HL-60/S4 treated with phorbol 12-myristate 13-acetate at 8.2 ng/mL for 4 days and 3 days (cell line): ENCODE measurements around the gene SH3BP4.

Source experiments
- in situ Hi-C: fragments of 300-500 bp; cut with MboI; formaldehyde crosslinking; loops from 2 replicates; pipeline ENCODE4 v1.15.0; 2022; ENCODE audit warnings: low sequenced_read_pairs

The SH3BP4 gene

DNA sequence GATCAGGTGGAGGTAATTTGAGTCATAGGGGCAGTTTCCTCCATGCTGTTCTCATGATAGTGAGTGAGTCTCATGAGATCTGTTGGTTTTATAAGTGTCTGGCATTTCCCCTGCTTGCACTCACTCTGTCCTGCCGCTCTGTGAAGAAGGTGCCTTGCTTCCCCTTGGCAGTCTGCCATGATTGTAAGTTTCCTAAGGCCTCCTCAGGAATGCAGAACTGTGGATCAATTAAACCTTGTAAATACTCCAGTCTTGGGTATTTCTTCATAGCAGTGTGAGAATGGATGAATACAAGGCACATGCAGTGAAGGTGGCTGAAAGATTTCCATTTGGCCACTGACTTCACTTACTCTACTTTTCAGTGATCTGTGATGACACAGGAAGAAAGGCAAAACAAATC lies 133.7 kb downstream of the SH3BP4 start:
- in situ Hi-C loops: no loop called here

DNA sequence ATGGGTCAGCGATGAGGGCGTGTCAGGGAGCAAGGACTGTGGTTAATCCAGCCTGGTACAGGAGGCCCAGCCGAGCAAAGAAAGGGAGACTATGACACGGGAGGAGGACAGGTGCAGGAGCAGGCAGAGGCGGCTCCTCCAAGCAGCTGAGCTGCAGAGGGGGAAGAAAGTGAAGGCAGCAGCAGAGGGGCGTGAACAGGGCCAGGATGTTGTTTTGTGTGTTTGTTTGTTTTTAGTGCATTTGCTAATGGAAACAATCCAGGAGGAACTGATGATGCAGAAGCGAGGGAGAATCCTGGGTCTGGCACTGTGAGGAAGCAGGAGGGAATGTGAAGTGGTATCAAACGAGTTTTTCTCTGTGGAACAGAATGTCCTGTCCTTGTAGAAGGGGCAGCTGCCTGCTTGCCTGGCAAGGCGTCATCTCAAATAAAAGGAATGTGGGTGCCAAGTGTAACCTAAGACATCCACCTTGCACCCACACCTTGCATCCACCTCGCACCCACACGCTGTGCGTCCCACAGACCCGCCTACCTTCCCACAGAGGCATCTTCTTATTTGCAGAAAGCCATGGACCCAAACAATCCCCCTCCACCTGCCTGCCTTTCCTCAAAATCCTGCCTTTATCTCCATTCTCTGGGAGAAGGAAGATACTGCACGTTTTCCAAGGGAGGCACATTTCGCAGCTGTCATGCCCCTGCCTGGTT lies 134.8 kb downstream of the SH3BP4 start:
- in situ Hi-C loops: no loop called here

DNA sequence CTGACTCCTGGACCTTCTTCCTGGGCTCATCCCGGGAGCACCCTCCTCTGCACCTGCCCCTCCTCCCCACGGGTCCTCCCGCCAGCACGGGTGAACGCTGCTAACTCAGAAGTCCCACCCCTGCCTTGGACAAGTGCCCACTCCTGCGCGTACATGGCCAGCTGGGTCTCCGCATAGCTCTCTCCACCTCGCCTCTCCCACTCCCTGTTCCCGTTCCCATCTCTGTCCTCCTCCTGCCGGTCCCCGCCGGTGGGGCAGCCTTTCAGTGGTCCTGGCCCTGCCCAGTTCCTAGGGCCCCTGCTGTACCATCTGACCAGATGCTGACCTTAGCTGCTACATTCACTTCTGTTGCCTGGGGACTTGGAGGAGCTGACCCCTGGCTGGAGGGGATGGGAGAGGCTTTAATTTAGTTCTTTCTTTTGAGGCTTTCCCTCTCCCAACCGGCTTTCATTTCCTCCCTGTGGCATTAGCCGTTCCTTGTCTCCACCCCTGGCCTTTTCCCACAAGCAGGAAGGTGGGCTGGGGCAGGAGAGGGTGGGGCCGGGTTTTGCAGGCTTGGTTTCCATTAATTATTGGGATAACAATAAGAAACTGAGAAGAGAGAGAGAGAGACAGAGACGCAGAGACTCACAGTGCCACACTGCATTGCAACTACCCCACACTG lies 136.1 kb downstream of the SH3BP4 start:
- in situ Hi-C loops: no loop called here

DNA sequence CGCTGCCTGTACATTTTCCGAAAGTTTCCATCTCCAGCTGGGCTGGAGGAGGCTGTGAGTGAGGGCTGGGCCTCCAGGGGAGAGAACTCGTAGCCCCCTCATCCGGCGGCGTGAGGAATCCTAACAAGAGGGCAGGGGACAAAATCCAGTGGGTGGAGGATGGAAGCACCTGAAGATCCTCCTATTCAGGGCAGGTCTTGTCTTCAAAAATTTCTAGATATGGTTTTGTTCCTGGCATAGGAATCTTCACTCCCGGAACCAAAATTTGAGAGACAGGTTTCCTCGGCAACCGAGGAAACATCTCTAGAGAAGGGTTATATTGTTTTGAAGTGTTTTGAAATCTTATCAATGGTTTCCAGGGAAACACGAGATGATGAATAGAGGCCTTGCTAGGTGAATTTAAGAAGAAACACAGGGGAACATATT lies 136.7 kb downstream of the SH3BP4 start:
- in situ Hi-C loops: no loop called here

DNA sequence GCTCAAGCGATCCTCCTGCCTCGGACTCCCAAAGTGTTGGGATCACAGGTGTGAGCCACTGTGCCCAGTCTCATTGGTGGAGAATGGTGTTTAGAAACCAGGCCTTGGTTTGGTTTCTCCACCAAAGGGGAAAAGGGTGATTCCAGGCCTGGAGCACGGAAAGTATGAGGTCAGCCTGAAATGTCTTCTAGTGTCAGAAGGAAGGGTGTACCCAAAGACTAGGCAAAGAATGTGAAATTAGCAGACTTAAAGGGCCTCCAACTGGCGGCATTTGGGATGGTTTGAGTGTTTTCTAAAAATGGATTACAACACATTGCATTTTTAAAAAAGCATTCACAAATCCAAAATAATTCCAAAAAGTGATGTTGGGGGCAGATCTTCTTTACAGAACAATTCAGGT lies 139.6 kb downstream of the SH3BP4 start:
- in situ Hi-C loops: no loop called here

DNA sequence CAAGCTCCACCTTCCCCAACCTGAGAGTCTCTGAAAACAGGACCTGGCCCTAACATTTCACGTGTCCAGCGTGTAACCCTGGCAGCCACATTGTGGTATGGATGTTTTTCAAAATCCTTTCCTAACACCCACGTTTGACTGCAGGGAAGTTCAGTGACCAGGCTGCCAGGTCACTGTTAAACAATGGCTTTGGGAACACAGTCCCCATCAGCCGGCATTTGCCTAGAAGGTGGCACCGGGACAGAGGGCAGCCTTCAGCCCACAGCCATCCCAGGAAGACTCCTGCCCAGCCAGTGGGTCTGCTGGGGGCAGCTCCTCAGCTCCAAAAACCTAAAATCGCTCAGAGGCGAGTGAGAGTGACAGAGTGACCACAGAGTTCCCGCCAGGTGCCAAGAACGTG lies 140.2 kb downstream of the SH3BP4 start:
- in situ Hi-C loops: no loop called here

DNA sequence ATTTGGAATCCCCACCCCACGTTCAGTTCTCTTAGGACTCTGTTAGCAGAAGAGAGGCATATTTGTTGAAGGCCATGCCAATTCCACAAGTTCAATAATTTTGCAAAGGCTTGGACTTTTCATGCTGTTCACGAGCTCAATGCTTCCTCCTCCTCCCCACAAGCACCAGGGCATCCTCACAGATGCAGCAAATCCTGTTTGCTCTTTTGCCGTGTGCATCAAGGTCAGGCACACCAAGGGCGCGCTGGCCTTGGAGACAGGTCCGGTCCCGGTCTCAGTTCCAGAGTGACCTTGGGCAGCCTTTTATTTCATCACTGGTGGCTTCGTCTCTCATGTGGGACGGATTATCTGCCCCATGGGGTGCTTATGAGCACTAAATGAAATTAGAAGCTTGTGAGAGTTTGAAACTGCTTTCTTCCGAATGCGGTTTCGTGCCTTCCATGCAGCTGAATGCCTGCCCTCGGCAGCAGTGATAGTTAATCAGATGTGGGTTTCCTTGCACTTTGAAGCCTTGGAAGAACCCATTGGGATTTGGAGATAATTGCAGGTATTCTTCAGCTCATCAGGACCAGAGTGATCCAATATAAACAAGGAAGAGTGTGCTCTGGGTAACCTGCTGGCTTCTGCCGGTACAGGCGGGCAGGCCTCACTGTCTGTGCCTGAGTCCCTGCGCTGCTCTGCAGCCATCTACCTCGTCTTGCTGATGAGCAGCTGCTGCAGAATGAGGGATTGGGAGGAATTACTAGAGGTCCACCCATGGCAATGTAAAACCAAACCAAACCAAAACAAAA lies 140.8 kb downstream of the SH3BP4 start:
- in situ Hi-C loops: no loop called here

DNA sequence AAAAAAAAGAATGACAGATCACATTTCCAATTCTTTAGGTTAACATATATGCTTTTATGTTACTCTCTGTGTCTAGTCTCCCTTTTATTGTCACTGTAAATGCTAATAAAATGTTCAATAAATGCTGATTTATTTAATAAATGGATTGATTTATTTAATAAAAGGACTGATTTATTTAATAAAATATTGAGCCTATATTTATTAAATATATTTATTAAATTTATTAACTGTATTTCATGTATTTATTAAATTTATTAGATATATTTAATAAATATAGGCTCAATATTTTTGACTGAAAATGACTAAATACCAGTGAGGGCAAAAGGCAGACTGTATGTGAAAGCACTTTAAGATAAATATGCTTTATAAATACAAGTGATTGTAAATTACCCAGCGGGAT lies 142.6 kb downstream of the SH3BP4 start:
- in situ Hi-C loops: no loop called here

DNA sequence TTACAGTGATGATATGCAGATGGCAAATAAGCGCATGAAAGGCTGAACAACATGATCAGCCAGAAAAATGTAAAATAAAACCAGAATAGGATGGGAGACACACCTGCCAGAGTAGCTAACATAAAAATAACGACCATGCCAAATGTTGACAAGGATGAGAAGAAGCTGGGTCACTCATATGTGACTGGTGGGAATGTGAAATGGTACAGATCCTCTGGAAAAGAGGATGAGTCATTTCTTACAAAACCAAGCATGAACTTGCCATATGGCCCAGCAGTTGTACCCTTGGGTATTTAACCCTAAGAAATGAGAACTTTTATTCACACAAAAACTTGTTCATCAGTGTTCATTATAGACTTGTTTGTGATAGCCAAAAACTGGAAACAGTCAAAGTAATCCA lies 143.8 kb downstream of the SH3BP4 start:
- in situ Hi-C loops: no loop called here

DNA sequence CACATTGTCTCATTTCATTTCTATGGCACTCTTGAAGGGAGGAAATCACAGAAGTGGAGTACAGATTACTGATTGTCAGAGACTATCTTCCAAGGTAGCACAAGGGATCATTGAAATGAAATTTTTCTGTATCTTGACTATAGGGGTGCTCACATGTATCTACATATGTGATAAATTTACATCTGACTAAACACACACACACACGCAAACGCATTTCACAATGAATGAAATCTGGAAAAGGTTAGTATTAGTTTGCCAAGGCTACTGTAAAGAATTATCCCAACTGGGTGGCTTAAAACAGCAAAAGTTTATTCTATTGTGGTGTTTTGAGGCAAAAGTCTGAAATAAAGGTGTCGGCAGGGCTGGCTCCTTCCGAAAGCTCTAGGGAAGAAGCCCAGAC lies 144.6 kb downstream of the SH3BP4 start:
- in situ Hi-C loops: no loop called here

DNA sequence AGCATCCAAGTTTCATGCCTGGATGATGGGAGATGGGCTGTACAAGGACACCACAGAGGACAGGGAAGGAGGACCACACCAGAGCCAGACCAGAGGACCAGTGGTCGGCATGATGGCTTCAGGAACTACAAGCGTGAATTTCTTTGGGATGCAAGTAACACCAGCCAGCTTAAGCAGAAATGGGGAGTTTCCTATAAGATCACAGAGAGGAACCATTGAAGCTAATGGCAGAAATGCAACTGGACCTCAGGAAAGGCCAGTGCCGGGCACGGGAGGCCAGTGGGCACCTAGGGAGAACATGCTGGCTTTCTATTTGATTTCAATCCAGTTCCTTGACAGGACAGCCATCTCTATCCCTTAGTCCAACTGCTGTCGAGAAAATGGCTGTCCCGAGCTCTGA lies 145.4 kb downstream of the SH3BP4 start:
- in situ Hi-C loops: no loop called here

DNA sequence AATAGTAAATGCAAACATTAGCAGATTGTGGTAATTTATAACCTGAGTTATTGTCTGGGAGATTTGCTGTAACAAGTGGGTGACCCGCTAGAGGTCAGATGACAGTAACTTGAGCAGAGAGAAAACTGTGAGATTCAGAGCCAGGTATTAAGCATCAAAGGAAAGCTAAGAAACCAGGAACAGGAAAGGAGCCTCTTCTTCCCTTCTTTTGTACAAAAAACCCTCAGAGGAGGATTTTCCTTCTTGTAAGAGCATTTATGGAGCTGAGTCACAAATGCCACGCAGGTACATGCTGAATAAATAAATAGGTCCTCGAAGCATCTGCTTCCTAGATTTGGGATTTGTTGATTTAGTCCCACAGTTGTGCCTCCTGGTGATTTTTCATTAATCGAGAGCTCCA lies 146.5 kb downstream of the SH3BP4 start:
- in situ Hi-C loops: no loop called here

DNA sequence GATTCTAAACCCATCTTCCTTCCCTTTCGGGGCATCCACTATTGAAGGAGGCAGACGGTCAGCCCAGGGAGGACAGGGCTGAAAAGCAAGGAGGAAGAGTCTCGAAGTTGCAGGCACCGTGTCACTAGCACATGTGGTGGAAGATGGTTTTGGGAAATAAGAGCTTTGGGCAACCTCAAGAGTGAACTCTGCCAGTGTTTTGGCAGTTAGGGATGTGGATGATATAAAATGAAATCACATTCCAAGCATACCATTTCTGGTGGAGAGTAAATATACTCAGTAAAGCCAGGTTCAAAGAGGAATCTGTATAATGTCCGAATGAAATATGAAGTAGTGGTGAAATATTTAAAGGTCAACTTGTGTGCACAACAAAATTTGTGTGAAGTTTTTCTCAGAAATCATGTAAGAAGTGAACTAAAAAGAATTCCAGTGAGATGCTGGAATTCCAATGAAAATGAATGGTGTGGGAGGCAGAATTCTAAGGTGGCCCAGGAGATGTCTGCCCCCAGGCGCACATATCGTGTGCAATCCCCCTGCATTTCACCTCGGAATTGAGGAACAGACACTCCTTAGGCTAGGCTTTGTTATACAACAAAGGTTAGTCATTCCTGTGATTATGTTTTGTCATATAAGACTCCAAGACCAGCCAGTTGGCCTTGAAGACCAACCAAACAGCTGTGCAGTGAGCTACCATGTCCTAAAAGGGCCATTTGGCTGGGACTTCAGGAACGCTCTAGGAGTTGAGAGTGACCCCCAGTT lies 147.1 kb downstream of the SH3BP4 start:
- in situ Hi-C loops: no loop called here

DNA sequence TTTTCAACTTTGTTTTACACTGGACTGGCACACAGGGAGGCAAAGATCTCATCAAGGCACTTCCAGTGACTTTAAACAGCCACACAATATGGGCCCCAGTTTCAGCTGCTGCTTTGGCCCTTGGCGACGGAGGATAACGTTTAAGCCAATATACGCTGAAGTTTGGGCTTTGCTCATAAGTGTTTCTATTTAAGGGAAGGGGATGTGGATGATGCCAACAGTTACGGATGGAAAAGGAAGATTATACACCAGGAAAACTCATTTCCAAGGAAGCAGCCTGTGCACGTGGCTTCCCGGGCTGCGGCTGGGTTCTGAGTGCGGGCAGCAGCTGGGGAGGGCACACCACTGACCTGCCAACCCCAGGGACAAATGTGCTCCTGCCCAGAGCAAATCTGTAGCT lies 151.1 kb downstream of the SH3BP4 start:
- in situ Hi-C loops: loop anchor here (25.0 kb wide), 1 partner anchor 541 kb away; no protein-coding TSS in a partner anchor
